Breast epithelium (tissue), 3 donors: ENCODE data around the gene FCN3.

Experiments used
- POLR2A ChIP-seq: fragments of 450-650 bp; IDR thresholded peaks from one replicate; pipeline ENCODE4 v1.6.1; 2016; ENCODE audit warnings: antibody characterized with exemption, mild to moderate bottlenecking, moderate library complexity
- TF ChIP-seq, protein P1 (sequence below), 3 donors: fragments of 450-650 bp; IDR thresholded peaks; one replicate each; pipeline ENCODE4 v1.5.1; 2016 to 2017; ENCODE audit warnings: antibody characterized with exemption in 3 of 3, mild to moderate bottlenecking in 3 of 3, moderate library complexity in 3 of 3

DNA sequence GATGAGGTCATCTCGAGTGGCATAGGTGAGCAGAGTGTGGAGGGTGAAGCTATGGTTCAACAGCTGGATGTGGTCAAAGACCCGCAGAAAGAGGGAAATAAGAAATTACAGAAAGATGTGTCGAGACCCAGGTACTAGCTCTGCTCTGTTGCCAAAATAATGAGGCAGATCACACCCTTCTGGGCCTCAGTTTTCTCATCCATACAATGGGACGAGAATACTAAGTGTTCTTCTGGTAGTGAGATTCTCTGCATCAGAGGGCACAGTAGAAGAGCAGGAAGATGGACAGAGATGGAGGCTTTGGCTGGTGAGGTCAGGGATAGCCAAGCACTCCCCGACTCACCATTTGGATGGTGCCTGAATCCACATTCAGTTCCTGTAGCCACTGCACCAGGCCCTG, 18.9 kb downstream of the FCN3 start:
- no peak for TF ChIP-seq POLR2A
- TF ChIP-seq, protein P1, sequence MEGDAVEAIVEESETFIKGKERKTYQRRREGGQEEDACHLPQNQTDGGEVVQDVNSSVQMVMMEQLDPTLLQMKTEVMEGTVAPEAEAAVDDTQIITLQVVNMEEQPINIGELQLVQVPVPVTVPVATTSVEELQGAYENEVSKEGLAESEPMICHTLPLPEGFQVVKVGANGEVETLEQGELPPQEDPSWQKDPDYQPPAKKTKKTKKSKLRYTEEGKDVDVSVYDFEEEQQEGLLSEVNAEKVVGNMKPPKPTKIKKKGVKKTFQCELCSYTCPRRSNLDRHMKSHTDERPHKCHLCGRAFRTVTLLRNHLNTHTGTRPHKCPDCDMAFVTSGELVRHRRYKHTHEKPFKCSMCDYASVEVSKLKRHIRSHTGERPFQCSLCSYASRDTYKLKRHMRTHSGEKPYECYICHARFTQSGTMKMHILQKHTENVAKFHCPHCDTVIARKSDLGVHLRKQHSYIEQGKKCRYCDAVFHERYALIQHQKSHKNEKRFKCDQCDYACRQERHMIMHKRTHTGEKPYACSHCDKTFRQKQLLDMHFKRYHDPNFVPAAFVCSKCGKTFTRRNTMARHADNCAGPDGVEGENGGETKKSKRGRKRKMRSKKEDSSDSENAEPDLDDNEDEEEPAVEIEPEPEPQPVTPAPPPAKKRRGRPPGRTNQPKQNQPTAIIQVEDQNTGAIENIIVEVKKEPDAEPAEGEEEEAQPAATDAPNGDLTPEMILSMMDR (IDR thresholded peaks at IDR 0.05): no peak
